Measurements from ENCODE around the gene PTTG1IP.

DNA sequence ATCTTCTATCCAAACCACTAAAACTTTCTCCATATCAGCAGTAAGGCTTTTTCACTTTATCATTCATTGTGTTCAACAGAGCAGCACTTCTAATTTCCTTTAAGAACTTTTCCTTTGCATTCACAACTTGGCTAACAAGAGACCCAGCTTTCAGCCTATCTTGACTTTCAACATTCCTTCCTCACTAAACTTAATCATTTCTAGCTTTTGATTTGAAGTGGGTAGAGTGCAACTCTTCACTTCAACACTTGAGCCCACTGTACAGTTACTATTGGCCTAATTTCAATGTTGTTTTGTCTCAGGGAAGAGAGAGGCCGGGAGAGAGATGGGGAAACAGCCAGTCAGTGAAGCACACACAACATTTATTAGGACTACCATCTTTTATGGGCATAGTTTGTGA, 73.8 kb downstream of the PTTG1IP start:
- no peak for TF ChIP-seq YY1 (IDR thresholded peaks at IDR 0.05; ENCODE audit: insufficient read depth, insufficient read length)
- no peak for TF ChIP-seq ZNF274 (IDR thresholded peaks at IDR 0.05; ENCODE audit: low read depth, low read length)
